CMK (cell line): Measurements from ENCODE around the gene KCNH1.
"Not testable (repeated sequence)": the region's sequence is repeated elsewhere in the genome, so short reads cannot be mapped to it uniquely, and the experiment has no call there.

ENCODE experiments used
- DNase-seq: peaks from one replicate; pipeline ENCODE4 v3.0.0-alpha.2; 2010; ENCODE audit warnings: low read depth

Gene KCNH1

DNA sequence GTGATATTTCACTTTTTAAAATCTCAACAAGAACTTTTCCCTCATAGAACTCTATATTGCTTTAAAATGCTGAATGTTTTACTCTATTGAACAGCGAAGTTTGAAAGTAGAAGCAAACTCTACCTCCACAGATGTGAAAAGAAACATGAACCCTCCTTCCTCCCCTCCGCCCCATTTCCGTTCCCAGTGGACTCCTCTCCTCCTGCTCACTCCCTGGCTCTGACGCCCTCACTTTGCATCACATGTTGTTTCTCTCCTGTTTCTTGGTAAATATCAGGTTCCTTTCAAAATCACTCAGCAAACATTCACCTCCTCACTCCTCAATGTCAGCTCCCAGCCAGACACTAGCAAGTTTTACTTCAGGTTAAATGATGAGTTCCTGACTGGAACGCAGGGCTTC is 34.6 kb downstream of the KCNH1 start:
- DNase-seq = no peak

DNA sequence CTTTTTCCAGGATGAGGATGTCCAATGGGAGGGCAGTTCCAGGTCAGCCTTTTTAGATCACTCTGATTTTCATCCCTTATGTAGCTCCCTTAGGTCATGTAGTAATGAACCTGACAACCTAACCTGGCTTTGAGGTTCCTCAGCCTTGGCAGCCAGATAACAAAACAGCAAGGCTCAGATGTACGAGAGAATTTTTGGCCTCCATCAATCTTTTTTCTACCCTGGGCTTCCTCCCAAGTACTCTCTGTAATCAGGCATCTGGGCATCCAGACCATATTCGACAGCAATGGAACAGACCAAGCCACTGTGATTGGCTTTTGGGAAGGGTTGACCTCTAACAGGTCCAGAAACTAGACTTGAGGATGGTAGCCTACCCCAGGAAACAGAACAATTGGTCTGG is 38.6 kb downstream of the KCNH1 start:
- DNase-seq = no peak

DNA sequence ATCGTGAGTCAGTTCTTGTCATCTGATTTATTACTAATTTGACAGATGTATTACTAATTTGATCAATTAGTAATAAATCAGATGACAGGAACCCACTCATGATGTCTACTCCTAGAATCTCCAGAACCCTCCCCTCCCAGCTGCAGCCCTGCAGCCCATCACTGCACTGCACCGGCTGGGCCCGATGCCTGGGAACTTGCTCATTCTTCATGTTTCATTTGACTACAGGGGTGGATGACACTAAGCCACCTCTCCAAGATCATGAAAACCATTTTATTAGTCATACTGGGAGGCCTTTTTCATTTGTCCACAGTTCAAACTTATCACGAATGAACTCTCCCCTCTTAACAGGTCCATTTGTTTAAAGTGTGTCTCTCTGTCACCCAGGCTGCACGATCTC is 41.0 kb downstream of the KCNH1 start:
- DNase-seq = no peak

DNA sequence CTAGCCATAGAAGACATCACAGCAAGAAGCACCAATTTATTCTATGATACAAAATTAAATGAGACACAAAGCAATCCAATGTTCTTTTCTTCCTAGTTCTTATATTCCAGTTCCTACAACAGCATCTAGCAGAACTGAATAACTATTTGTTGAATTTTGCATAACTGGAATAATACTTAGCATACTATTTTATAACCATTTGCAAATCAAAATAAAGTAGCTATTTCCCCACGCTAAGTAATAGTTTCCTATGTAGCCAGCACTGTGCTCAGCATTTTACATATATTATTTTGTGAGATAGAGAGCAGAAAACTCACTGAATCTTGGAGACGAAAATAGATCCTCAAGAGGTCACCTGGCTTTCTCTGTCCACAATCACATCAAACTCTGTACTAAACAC is 42.1 kb downstream of the KCNH1 start:
- no peak for DNase-seq

DNA sequence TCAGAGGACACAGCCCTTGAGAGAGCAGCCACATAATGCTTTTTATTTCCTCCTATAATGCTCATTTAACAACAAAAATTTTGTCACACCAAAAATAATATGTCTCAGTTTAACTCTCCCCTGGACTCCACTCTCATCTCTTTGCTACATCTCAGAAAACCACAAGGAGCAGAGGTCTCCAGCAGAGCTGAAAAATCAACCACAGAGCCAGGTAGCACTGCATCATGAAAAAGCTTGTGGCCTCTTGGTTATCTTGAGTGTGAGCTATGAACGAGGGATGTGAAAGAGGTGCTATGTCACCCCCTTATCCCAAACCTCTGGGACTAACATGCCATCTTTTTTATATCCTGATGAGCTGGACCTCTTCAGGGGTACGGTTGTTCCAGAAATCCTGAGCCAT is 44.4 kb downstream of the KCNH1 start:
- no peak for DNase-seq

DNA sequence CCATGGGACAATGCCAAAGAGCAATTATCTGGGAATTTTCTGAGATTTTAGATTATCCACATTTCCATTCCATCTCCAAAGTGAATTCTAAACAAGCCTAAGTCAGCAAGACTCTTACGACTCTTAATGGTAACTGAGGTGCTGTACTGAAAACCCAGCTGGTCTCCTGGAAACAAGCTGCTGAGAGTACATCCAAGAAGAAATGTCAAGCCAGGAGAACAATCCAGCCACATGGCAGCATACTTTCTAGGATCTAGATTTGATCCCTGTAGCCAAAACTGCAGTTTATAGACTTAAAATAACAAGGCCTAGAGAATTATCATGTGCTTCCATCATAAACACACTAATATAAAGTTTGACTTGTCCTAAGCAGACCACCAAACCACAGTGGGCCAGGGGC is 45.8 kb downstream of the KCNH1 start:
- no peak for DNase-seq

DNA sequence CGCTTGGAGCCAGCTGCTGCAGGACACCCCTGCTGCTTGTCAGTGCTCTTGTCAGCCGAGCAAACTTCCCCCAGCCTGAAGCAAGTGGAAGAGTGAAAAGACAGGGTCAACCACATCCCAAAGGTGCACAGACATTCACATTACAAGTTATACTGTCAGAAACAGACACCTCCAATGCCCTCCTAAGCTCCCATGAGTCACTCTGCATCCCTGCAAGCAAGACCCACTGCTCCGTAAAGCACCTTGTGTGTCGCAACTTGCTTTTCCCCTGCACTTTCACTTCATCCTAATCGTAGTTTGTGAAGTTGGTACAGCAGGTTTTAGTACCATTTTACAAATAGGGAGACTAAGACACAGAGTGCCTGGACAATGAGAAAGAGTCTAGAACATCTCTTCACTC is 51.1 kb downstream of the KCNH1 start:
- no peak for DNase-seq

DNA sequence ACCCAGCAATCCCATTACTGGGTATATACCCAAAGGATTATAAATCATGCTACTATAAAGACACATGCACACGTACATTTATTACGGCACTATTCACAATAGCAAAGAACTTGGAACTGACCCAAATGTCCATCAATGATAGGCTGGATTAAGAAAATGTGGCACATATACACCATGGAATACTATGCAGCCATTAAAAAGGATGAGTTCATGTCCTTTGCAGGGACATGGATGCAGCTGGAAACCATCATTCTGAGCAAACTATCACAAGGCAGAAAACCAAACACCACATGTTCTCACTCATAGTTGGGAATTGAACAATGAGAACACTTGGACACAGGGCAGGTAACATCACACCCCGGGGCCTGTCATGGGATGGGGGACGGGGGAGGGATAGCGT is 52.5 kb downstream of the KCNH1 start:
- not testable (repeated sequence) for DNase-seq

DNA sequence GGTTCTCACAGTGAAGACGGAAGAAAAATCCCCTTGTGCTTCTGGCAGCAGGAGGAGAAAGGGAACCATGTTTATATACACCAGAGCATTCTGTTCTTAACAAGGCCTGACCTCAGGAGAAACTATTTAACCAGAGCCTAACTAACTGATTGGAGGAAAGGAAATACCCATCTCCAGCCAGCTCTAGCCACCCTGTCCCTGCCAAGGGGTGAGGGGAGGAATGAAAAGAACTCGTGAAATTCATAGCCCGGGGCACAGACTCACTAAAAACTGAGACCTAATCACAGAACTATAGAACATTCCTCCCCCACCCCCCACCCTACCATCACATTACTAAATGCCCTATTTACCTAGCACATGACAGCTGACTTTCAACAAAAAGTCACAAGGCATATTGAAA is 65.0 kb downstream of the KCNH1 start:
- no peak for DNase-seq

DNA sequence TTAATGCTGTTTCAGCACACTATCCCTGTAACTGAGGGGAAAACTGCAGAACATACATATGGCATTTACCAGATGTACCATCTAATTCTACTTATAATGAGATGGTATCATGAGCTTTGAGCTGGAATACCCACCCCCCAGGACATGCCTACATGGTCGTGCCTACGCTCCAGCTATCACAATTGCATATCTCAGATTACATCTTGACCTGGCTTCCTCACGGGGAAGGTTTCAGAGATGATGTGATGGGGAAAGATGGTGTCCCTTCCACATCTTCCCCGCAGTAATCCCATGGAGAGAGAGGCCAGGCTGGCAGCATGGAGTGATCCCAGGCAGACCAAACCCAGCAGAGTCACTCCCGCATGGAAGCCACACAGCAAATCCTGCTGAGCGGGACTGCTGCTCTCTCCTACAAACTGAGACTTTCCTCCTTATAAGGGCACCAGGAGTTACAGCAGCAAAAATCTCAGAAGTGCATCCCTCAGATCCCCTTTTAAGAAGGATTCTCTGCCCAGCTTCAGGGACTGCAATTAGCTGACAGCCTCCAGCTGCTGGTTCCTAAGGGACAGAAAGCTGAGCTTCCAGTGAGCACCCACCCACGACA is 67.1 kb downstream of the KCNH1 start:
- DNase-seq = no peak

DNA sequence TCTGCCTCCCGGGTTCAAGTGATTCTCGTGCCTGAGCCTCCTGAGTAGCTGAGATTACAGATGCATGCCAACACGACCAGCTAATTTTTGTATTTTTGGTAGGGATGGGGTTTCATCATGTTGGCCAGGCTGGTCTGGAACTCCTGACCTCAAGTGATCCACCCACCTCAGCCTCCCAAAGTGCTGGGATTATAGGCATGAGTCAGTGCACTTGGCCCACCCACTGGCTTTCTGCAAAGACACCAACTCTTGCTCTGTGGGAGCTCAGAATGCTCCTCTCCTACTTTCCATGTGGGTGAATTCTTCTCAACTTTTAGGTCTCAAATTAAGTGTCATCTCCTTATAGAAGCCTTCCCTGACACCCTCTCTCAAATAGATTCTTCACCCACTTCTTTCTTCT is 92.1 kb downstream of the KCNH1 start:
- DNase-seq = not testable (repeated sequence)

DNA sequence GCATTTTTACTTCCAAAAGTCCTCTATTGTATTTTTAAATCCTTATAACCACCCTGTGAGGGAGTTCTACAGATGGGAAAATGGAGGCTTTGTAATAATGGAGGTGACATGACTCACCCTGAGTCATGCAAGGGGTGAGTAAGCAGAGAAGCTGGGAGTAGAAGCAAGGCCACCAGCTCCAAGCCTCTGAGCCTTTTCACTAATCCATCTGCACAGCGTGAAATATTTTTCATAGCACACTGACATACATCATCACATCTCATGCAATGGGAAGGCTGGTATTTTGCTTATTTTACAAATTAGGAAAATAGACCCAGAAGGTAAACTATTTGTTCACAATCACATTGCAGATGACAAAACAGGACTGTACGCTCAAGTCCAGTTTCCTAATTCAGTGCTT is 96.9 kb downstream of the KCNH1 start:
- no peak for DNase-seq

DNA sequence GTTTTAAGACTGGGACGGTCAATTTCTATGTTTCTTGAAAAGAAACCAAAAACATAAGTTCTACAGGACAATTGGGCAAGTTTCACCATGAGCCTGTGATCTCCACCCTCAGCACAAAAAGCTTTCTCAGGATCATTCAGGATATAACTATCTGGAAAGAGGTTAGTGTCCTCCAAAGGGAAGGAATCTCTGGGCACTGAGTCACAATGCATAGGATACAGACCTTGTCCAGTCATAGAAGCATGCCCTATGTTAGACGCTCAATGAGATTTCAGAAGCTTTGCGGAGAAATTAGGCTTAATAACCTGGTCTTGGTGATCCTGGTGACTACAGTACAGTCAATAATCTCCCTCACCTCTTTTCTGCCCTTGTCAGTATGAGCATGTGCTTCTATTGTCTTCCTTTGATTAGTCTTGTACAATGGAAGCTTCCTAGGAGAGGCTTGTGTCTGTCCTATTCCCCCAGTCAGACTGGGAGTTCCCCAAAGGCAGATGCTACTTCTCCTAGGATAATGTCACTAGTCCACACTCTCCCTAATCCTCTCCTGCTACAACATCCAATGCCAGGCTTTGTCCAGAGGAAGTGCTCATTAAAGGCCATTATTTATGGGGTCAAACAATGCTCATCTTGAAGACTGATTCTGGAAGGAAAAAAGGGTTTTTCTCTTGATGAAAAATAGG is 97.4 kb downstream of the KCNH1 start:
- no peak for DNase-seq

DNA sequence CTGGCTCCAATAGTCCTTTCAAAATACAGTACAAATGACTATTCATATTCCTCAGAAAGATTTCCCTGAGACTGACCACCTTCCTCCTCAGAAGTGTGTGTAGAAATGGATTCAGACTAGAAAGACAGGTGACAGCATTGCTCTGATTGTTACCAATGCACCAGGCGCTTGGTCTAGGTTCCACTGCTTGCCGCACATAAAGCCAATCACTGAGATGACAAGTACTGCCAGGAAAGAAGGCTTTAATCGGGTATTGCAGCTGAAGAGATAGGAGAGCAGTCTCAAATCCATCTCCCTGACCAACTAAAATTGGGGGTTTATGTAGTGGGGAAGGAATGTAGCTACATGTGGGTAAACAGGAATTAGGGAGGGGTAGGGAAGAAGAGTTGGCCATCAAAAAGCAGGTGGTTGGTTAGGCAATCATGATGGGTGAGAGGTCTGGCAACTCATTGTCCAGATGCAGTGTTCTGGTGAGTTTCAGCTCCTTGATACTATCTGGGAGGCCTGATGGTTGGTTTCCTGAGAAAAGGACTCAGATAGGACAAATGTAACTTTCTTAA is 98.0 kb downstream of the KCNH1 start:
- DNase-seq = no peak

DNA sequence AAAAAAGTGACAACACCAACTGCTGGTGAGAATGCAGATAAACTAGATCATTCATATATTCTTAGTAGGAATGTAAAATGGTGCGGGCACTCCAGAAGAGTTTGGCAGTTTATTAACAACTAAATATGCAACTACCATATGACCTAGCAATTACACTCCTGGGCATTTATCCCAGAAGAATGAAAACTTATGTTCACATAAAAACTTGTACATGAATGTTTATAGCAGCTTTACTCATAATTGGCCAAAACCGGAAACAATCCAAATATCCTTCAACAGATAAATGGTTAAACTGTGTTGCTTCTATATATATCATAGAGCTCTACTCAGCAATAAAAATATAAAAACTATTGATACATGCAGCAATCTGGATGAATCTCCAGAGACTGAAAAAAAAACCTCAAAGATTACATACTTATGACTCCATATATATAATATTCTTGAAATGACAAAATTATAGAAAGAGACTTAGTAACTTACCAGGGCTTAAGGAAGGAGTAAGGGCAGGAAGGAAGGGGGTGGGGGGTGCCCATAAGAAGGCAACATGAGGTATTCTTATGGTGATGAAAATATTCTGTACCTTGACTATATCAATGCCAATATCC is 99.9 kb downstream of the KCNH1 start:
- DNase-seq = no peak

DNA sequence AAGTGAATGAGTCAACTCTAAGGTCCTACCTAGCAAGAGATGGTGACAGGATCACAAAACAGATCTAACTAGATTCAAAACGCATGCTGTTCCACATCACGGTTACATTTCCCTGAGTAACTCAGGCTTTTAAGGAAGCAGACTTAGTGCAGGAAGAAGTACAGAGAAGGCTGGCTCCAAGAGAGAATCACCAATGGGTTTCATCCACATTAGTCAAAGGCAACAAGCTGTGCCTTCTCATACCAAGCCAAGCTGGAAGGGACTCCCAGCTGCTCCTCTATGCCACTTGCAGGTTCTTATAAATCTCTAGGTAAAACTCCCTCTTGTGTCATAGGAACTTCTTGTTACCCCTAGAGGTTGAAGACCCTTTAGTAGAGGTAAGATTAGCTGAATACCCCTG is 109.0 kb downstream of the KCNH1 start:
- no peak for DNase-seq

DNA sequence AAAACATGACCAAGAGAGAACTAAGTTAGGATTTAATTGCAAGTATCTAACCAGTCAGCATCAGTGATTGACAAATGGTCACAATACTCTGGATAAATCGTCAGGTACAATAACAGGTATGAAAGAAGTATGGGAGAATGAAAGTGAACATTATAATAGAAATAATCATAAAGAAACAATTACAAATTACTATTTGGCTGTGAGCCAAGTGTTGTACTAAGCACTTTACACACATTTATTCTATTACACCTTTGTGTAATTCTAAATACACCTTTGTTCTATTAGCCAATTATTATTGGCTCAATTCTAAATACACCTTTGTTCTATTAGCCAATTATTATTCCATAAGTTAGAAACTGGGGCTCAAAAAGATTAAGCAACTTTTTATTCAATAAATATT is 114.7 kb downstream of the KCNH1 start:
- DNase-seq = no peak

DNA sequence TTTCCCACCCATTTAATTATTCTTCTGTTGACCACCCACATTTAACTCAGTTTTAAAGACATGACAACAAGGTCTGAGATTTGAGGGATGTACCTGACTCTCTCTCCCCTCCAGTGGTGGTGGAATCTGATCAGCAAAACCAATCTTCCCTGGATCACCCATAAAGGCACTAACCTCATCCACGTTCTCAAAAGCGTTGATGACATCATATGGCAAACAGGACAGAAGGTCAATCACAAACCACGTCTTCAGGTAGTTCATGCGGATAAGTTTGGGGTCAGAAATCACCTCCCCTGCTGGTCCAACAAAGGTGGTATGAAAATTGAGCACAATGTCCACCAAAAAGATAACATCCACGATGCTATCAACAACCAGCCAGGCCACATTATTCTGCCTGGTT is 115.3 kb downstream of the KCNH1 start:
- no peak for DNase-seq

DNA sequence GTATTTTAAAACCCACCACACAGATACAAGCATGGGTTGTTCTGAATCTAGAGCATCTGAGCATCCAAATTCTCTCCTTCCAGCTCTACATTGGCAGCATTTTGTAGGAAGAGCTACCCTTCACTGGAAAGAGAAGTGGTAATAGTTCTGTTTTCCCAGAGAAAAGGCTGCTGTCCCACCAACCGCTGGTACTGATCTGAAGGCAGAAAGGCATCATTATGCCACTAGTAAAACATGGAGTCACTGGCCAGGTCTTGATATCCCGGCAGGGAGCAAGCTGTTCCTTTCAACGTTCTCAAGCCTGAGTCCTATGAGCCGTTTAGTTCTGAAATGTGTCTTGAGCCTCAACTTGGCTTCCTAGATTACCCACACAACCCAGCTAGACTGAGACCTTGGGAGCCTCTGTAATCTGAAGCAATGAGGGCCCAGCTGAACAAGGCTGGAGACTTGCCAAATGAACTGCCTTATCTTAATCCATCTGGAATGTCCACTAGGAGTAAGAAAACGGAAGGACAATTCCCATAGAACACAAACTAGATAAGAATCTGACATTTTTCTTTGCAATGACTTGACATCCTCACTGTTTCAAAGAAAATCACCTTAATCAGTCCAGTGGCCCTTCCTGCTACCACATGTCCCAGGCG is 116.8 kb downstream of the KCNH1 start:
- no peak for DNase-seq

DNA sequence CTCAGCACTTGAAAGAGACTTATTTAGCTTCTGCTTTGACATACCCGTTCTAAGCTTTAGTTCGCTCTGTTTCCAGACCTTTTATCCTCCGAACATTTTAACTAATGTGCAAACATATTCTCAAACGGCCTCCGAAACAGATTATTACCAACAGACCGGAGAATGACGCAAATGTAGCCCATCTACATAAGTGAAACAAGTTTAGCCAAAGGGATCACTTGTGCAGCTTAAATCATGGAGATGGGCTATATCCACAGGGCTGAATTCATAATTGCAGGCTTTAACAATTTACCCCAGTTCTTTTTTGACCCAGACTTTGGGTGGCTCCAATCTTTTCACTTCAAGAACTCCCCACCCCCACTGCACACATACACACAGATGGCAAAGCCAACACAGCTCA is 119.7 kb downstream of the KCNH1 start:
- DNase-seq = no peak

DNA sequence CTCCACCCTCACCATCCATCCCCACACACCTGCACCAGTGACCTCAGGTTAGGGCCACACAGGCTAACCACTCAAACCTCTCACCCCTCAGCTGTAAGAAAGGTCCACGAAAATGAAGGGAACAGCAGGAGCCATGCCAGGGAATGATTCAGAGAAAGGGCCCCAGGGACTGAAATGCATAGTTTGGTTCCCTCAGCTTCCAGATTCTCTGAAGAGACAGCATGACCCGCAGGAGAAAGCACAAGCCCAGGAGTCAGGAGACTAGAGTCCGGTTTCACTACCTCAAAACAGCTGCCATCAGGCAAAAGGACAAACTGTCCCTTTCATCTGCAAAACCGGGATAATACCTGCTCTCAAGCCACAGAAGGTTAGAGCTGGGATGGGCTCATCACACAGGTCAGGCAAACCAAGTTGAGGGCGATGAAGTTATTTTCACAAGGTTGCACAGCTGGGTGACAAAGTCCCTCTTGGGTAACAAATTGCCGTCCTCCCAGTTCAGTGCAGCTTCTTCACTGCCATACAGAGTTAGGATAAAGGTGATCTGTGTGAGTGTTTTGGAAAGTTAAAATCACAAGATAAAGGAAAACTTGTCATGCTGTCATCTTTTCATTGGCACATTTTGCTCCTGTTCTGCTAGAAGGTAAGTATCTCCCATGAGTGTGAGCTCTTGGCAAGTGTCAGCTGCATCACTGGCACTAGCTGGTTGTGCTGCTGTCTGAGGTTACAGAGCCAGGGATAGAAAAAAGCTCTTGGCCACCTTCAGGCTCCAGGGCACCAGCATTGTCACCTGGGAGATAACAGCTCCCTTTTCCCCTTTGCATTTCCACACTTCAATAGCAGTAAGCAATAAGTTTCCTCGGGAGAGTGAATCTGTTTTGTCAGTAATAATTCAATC is 120.4 kb downstream of the KCNH1 start:
- DNase-seq = no peak

DNA sequence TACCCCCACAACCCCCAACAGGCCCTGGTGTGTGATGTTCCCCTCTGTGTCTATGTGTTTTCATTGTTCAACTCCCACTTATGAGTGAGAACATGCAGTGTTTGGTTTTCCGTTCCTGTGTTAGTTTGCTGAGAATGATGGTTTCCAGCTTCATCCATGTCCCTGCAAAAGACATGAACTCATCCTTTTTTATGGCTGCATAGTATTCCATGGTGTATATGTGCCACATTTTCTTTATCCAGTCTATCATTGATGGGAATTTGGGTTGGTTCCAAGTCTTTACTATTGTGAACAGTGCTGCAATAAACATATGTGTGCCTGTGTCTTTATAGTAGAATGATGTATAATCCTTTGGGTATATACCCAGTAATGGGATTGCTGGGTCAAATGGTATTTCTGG is 122.8 kb downstream of the KCNH1 start:
- DNase-seq = not testable (repeated sequence)
